A673 (cell line): ENCODE measurements around the gene TAF10. TPM values are rescaled to one million over a fixed set of nuclear protein-coding genes. Genes with fewer than 3 reads are reported as not detected.
A peak's percentile ranks its signal among the peaks of the same experiment; 100 is the strongest.

Source experiments
- BruUV-seq: library from RNA; stranded (reverse); fragments of 400-500 nt; replicated peaks from 2 replicates; lab custom pipeline; 2021; lab: Mats Ljungman, UMichigan
- CTCF ChIA-PET: fragments of 300-600 bp; sonication (Branson Sonifier 250); formaldehyde crosslinking; loops from one replicate; lab custom pipeline; 2022; ENCODE audit warnings: antibody characterized with exemption; lab: Charles Lee
- POLR2A ChIA-PET: fragments of 300-600 bp; sonication (Branson Sonifier 250); formaldehyde crosslinking; loops from one replicate; lab custom pipeline; 2022; ENCODE audit warnings: antibody characterized with exemption; ENCODE audit not compliant: low non-redundant PET; lab: Charles Lee
- DNase-seq: peaks from one replicate; pipeline ENCODE4 v3.0.0-alpha.2; 2015; ENCODE audit warnings: low spot score
- H3K27ac ChIP-seq: fragments of 200-600 bp; sonication (generic); 2 replicates; pipeline ENCODE4 v1.5.1; 2016; ENCODE audit warnings: mixed run types, low read depth, mild to moderate bottlenecking, mixed read lengths, antibody characterized with exemption, low read length; ENCODE audit not compliant: poor library complexity, severe bottlenecking
- H3K27me3 ChIP-seq: fragments of 200-600 bp; sonication (generic); replicated peaks from 2 replicates; pipeline ENCODE4 v1.6.1; 2017; ENCODE audit warnings: mixed run types, low read depth, mild to moderate bottlenecking, mixed read lengths, antibody characterized with exemption, low read length; ENCODE audit not compliant: insufficient read depth, poor library complexity
- H3K36me3 ChIP-seq: fragments of 200-600 bp; sonication (generic); 2 replicates; pipeline ENCODE4 v1.6.1; 2016; ENCODE audit warnings: mixed run types, mild to moderate bottlenecking, mixed read lengths, antibody characterized with exemption, low read length; ENCODE audit not compliant: insufficient read depth, poor library complexity, severe bottlenecking
- H3K4me1 ChIP-seq: fragments of 200-600 bp; sonication (generic); 2 replicates; pipeline ENCODE4 v1.6.1; 2017; ENCODE audit warnings: mixed run types, mild to moderate bottlenecking, mixed read lengths, antibody characterized with exemption, low read length; ENCODE audit not compliant: insufficient read depth, poor library complexity, severe bottlenecking
- H3K4me3 ChIP-seq: fragments of 200-600 bp; sonication (generic); 2 replicates; pipeline ENCODE4 v1.5.1; 2016; ENCODE audit warnings: low read depth, mixed run types, mild to moderate bottlenecking, mixed read lengths, low read length; ENCODE audit not compliant: poor library complexity, severe bottlenecking
- H3K9me3 ChIP-seq: fragments of 200-600 bp; sonication (generic); 2 replicates; pipeline ENCODE4 v1.6.1; 2016; ENCODE audit warnings: mixed run types, low read depth, mild to moderate bottlenecking, mixed read lengths, antibody characterized with exemption, low read length; ENCODE audit not compliant: poor library complexity, severe bottlenecking
- CTCF ChIP-seq: fragments of 300-800, 200-600 bp; sonication (generic); conservative IDR thresholded peaks from 2 replicates; pipeline ENCODE4 v1.5.1; 2017; ENCODE audit warnings: low read depth, mild to moderate bottlenecking, antibody characterized with exemption, low read length, moderate library complexity, mixed read lengths
- EZH2 ChIP-seq: fragments of 200-600 bp; sonication (generic); IDR thresholded peaks from 2 replicates; pipeline ENCODE4 v1.6.1; 2017; ENCODE audit warnings: borderline replicate concordance, low read depth, mild to moderate bottlenecking, mixed read lengths, antibody characterized with exemption, low read length; ENCODE audit not compliant: poor library complexity, severe bottlenecking
- intact Hi-C: fragments of 100-400 bp; cut with micrococcal nuclease; formaldehyde crosslinking; loops from one replicate; pipeline ENCODE4 v1.10.0; 2022; ENCODE audit not compliant: unreplicated experiment
- total RNA-seq: library from RNA; stranded (reverse); gene quantifications from 2 replicates; pipeline ENCODE4 v1.2.3, GENCODE V29; 2021

Gene TAF10
- total RNA-seq, 1 experiment from 2014 or later: 112 TPM

DNA sequence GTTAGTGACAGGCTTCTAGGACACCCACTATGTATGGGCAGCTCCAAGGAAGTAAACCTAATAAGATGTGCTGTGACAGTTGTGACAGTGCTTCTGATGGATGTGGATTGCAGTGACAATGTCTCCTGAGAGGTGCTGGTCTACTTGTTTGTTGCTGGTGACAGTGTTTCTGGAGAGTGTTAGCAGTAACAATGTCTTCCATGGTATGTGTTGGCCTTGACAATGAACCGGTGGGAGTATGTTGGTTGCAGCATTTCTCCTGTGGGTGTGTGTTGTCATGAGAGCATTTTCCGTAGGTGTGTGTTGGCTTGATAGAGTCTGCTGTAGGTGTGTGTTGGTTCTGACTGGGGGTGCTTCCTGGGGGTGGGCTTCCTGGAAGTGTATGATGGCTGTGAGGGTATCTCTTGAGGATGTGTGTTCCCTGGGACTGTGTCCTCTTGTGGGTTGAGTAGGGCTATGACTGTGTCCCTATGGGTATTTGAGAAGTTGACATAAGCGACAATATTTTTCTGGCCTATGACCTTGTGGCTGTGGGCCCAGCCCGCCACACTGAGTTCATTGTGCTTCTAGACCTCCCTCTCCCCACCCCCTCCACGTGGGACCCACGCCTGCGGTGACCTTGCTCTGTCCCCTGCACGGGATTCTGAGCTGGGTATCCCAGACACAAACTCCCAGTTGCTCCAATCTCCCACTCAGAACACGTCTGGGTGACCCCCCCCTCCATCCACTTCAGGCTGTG, 42.4 kb upstream of the TAF10 start:
- Histone ChIP-seq H3K27ac (no peak overlapping the region), H3K9me3 (no peaks in the 10 kb centered on the region), H3K4me3 (peak overlapping the region; percentile 50), H3K36me3 (no peaks in the 10 kb centered on the region), H3K27me3 (no peaks in the 10 kb centered on the region), H3K4me1 (no peaks in the 10 kb centered on the region)
- ChIA-PET CTCF (no interaction called here), POLR2A (no interaction called here)
- no TSS peak for BruUV-seq
- intact Hi-C loops: no loop called here
- TF ChIP-seq CTCF: no peak
- DNase-seq: no peak

DNA sequence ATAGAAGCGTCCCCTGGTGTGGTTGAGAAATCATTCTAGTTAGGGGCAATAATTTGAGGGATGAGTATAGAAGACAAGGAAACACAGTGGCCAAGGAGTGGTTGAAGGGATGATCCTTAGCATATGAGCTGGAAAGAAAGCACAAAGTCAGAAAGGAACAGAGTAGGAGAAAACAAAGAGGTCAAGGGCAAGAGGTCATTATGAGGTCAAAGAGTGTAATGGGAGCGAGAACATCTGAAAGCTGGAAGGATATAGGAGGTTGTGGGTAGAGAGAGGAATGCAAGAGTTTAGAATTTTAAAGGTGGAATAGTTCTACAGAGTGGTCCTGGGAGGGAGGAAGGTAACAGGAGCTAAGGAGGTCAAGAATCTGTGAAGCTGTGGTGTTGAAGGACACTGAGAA, 41.6 kb upstream of the TAF10 start:
- ChIA-PET CTCF (no interaction called here), POLR2A (no interaction called here)
- Histone ChIP-seq H3K4me3 (no peak overlapping the region), H3K36me3 (no peaks in the 10 kb centered on the region), H3K27me3 (no peaks in the 10 kb centered on the region), H3K9me3 (no peaks in the 10 kb centered on the region), H3K27ac (no peak overlapping the region), H3K4me1 (no peaks in the 10 kb centered on the region)
- TF ChIP-seq EZH2 (no peak), CTCF (no peak)
- intact Hi-C loops: no loop called here
- BruUV-seq: no TSS peak
- no peak for DNase-seq

GRCh38 chr11:6653097-6653496, 41.1 kb upstream of the TAF10 start:
- Histone ChIP-seq H3K36me3 (no peaks in the 10 kb centered on the region), H3K4me1 (no peaks in the 10 kb centered on the region), H3K4me3 (no peak overlapping the region), H3K27ac (no peak overlapping the region), H3K9me3 (no peaks in the 10 kb centered on the region), H3K27me3 (no peaks in the 10 kb centered on the region)
- TSS peak; percentile 36 for BruUV-seq
- ChIA-PET CTCF (no interaction called here), POLR2A (no interaction called here)
- intact Hi-C loops: no loop called here
- TF ChIP-seq CTCF: no peak
- TF ChIP-seq EZH2: no peak
- DNase-seq: no peak
